Adrenal gland (tissue), 12 donors: ENCODE results near the gene BCL2L14. TPM values are rescaled to one million over a fixed set of nuclear protein-coding genes. Genes with fewer than 3 reads are reported as not detected.

Experiments
- DNase-seq, 7 donors: peaks; one replicate each; pipeline ENCODE4 v3.0.0-alpha.2; 2019 to 2020
- H3K27ac ChIP-seq, 5 donors: fragments of 200-600 bp; sonication (generic) in 4 of 5; 1 replicate in 3 of 5; 2 replicates in 2 of 5; pipeline versions ENCODE4 v1.5.1 to v1.8.0; 2016 to 2020; ENCODE audit warnings: mild to moderate bottlenecking in 1 of 5
- H3K27me3 ChIP-seq: fragments of 200-600 bp; 2 replicates; pipeline ENCODE4 v1.8.0; 2021
- H3K36me3 ChIP-seq, 2 donors: fragments of 200-600 bp; replicated peaks in 1 of 2; 1 replicate in 1 of 2; 2 replicates in 1 of 2; pipeline versions ENCODE4 v1.5.1 to v1.8.0; 2018 to 2022
- H3K4me1 ChIP-seq, 2 donors: fragments of 200-600 bp; replicated peaks in 1 of 2; 1 replicate in 1 of 2; 2 replicates in 1 of 2; pipeline versions ENCODE4 v1.5.1 to v1.8.0; 2018 to 2021
- H3K4me3 ChIP-seq, 4 donors: fragments of 200-600 bp; sonication (generic) in 3 of 4; one replicate each; pipeline ENCODE4 v1.5.1; 2016 to 2018
- H3K9me3 ChIP-seq, 3 donors: fragments of 200-600 bp; sonication (generic) in 1 of 3; replicated peaks in 1 of 3; 1 replicate in 2 of 3; 2 replicates in 1 of 3; pipeline versions ENCODE4 v1.5.1 to v1.8.0; 2016 to 2021
- CTCF ChIP-seq, 6 experiments: fragments of 450-650 bp in 4 of 6; fragments of 200-600 bp in 2 of 6; sonication (generic) in 1 of 6; IDR thresholded peaks; 1 replicate in 5 of 6; 2 replicates in 1 of 6; pipeline versions ENCODE4 v1.5.1 to v1.8.0; 2016 to 2021; ENCODE audit warnings: antibody characterized with exemption in 6 of 6, mild to moderate bottlenecking in 2 of 6, moderate library complexity in 1 of 6
- POLR2A ChIP-seq, 2 donors: fragments of 450-650 bp; IDR thresholded peaks; one replicate each; pipeline ENCODE4 v1.6.1; 2017; ENCODE audit warnings: antibody characterized with exemption in 2 of 2, mild to moderate bottlenecking in 2 of 2, moderate library complexity in 1 of 2
- WGBS, 4 donors: extraction: QIAGEN DNeasy Blood & Tissue Kit in 2 of 4; methylation state at CpG; one replicate each; pipeline versions ENCODE4 v1.1.5 to v1.1.7; 2013 to 2017; 5-methylcytosine and 5-hydroxymethylcytosine counted together
- intact Hi-C, 2 donors: fragments of 100-400 bp; cut with DNase I; formaldehyde crosslinking; loops; one replicate each; pipeline versions ENCODE4 v1.14.1 to v1.15.0; 2022 to 2023
- polyA plus RNA-seq, 3 donors: library from polyadenylated mRNA; stranded (reverse); fragments of 200-250 nt in 2 of 3; fragments of 350-450 nt in 1 of 3; fragmentation: Illumina TruSeq in 1 of 3; extraction: RNeasy Lipid Tissue Mini Kit (QIAGEN cat#74804) in 1 of 3; gene quantifications; one replicate each; pipeline ENCODE4 v1.2.3, GENCODE V29; 2013 to 2014
- total RNA-seq, 9 donors: library from RNA; depleted of rRNA in 4 of 9; stranded (reverse); fragments of >200 nt in 4 of 9; fragments of 120-200 nt in 1 of 9; fragmentation: NEBNext Ultra II Directional in 1 of 9; extraction: Animal tissue kit (Norgen Biotek cat#: 25700) in 1 of 9; gene quantifications; one replicate each; pipeline versions ENCODE4 v1.1.0 to v1.2.4, GENCODE V29; 2013 to 2023
- donor health status: healthy with polysubstance abuse.
- donor health status: Bipolar disorder and iron deficiency.
- donor health status: DM: yes; HTN: yes; CAD: no.
- donor health status: DM: no; HTN: no; CAD: no.
- donor health status: DM: no; HTN: no; CAD: no.
- donor health status: DM: yes; HTN: yes; CAD: no.

BCL2L14 gene
- total and polyA plus RNA-seq, 12 donors = not detected

GRCh38 chr12:12116677-12117076 lies 45.9 kb downstream of the BCL2L14 start:
- 92 to 96% (median 95%) methylated on average over 2 of the region's 2 CpGs for WGBS, 4 donors
- H3K4me3 ChIP-seq = no peak overlapping the region
- H3K9me3 ChIP-seq = no peaks in the 10 kb centered on the region
- H3K27ac ChIP-seq = no peak overlapping the region
- intact Hi-C loops = no loop called here
- H3K36me3 ChIP-seq = no peaks in the 10 kb centered on the region
- no peaks in the 10 kb centered on the region for H3K4me1 ChIP-seq
- DNase-seq = no peak
- H3K27me3 ChIP-seq = no peaks in the 10 kb centered on the region
- no peak for TF ChIP-seq POLR2A (IDR thresholded peaks at IDR 0.05)
- TF ChIP-seq CTCF (IDR thresholded peaks at IDR 0.05) = no peak

- Histone ChIP-seq H3K36me3 (peaks cover 0 to 17% of the 10 kb centered on the region in 2 donors), H3K27ac (no peak overlapping the region), H3K4me1 (no peaks in the 10 kb centered on the region), H3K9me3 (no peaks in the 10 kb centered on the region), H3K4me3 (no peak overlapping the region), H3K27me3 (no peaks in the 10 kb centered on the region)
- DNase-seq = no peak
- whole genome bisulfite sequencing, 4 donors = 86 to 91% (median 88%) methylated on average over 5 of the region's 5 CpGs
- intact Hi-C loops = no loop called here
- TF ChIP-seq POLR2A (IDR thresholded peaks at IDR 0.05) (no peak), CTCF (IDR thresholded peaks at IDR 0.05) (no peak)
These were observed 50.3 kb downstream of the BCL2L14 start for GRCh38 chr12:12121061-12121460.

DNA sequence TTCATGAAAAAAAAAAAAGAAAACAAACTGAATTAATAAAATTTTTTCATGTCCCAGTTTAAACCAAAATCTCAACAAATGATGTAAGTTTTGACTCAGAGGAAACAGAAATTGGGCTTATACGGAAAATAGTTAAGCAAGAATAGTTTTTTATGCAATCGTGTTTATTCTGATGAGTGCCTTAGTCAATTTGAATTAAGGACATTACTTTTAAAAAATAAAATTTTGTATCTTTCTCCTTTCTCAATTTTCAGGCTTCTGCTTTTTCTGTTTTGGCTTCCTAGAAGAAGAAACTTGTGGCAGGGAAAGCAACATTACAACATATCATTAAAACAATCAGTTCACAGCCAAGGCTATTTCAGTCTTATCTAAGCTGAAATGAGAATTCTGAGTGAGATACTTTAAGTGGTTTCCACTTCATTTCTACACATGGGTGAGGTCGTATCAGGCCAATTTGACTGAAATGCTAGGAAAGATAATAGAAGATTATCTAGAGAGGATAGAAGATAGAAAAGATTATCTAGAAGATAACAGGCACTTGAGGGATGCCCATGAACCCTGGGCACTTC lies 52.4 kb downstream of the BCL2L14 start:
- no peaks in the 10 kb centered on the region for H3K27me3 ChIP-seq
- DNase-seq = peak in 1 of 7 donors; percentile 16
- H3K4me3 ChIP-seq = no peak overlapping the region
- no peaks in the 10 kb centered on the region for H3K9me3 ChIP-seq
- WGBS, 4 donors = 65 to 78% (median 71%) methylated on average over 3 of the region's 3 CpGs
- TF ChIP-seq POLR2A (IDR thresholded peaks at IDR 0.05) (no peak), CTCF (IDR thresholded peaks at IDR 0.05) (no peak)
- no peaks in the 10 kb centered on the region for H3K4me1 ChIP-seq
- intact Hi-C loops = no loop called here
- no peak overlapping the region for H3K27ac ChIP-seq
- peaks cover 0 to 23% of the 10 kb centered on the region in 2 donors for H3K36me3 ChIP-seq

DNA sequence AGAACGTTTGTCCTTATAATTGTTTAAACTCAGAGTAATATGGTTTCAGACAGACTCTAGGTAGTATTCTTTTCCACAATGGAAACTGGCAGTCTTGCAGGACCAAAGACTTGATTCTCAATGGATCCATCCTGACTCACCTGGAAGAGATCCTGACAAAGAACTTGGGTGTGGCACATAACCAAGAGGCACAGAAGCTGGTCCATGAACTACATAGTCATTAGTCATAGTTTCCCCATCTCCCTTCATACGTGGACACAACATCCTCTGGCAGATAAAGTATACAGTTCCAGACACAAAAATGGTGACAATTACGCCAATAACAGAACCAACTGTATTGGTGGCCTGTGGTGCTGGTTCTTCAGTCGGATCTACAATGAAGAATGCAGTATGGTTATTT lies 55.8 kb downstream of the BCL2L14 start:
- Histone ChIP-seq H3K27ac (no peak overlapping the region), H3K4me1 (no peaks in the 10 kb centered on the region), H3K4me3 (no peak overlapping the region), H3K36me3 (peaks cover 0 to 23% of the 10 kb centered on the region in 2 donors), H3K9me3 (no peaks in the 10 kb centered on the region), H3K27me3 (no peaks in the 10 kb centered on the region)
- no peak for DNase-seq
- intact Hi-C loops = no loop called here
- TF ChIP-seq POLR2A (IDR thresholded peaks at IDR 0.05) (no peak), CTCF (IDR thresholded peaks at IDR 0.05) (no peak)
- 90 to 96% (median 94%) methylated on average over 4 of the region's 4 CpGs for WGBS, 4 donors
